ENCODE results near the gene AOAH. TPM values are rescaled to one million over a fixed set of nuclear protein-coding genes. Genes with fewer than 3 reads are reported as not detected.
"Not testable (repeated sequence)": the region's sequence is repeated elsewhere in the genome, so short reads cannot be mapped to it uniquely, and the experiment has no call there.

The AOAH gene
- total RNA-seq, 1 experiment from 2014 or later = not detected

DNA sequence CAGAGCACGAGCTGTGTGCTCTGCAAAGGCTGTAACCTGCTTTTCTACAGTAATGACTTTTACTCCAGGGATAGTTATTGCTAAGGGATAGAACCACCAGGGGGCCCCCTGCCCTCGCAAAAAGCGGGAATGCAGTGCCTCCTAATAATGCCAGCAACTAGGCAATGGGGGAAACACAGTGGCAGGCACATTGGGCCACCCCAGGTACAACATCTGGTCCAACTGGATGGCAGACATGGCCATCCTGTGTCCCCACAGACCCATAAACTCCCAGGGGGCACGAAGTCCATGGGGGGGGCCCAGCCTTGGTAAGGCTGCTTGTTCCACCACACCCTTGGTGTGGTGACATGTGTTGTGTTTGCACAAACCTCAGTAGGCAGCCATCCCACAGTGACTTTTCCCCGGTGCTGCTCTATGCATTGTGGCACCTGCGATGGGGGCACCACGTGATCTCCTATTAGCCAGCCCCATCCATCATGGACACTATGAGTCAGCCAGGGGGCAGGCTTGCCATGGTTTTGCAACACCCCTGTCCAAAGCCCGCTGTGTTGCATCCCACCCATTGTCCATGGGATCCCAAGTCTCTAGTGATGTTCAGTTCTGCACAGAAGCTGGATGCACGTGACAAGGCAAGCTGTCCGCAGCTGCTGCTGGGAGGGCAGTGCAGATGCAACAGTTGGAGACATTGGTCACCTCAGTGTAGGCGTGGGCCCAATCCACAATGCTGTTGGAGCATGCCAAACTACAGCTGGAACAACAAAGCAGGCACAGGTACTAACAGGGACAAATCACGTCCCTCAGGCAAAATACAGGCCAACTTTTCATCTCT, 250.6 kb downstream of the AOAH start:
- DNase-seq (ENCODE audit: low spot score) = peak; percentile 66

GRCh38 chr7:36472141-36472729, 252.1 kb downstream of the AOAH start:
- DNase-seq (ENCODE audit: low spot score) = no peak

GRCh38 chr7:36469236-36469635, 255.1 kb downstream of the AOAH start:
- DNase-seq (ENCODE audit: low spot score) = no peak

GRCh38 chr7:36468370-36469101, 255.8 kb downstream of the AOAH start:
- DNase-seq (ENCODE audit: low spot score) = no peak

DNA sequence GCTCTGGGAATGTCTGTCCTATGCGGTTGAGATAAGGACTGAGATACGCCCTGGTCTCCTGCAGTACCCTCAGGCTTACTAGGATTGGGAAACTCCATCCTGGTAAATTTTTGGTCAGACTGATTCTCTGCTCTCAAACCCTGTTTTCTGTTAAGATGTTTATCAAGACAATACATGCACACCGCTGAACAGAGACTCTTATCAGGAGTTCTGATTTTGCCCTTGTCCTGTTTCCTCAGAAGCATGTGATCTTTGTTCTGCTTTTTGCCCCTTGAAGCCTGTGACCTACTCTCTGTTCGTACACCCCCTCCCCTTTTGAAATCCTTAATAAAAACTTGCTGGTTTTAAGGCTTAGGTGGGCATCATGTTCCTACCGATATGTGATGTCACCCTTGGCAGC, 258.3 kb downstream of the AOAH start:
- not testable (repeated sequence) for DNase-seq (ENCODE audit: low spot score)

DNA sequence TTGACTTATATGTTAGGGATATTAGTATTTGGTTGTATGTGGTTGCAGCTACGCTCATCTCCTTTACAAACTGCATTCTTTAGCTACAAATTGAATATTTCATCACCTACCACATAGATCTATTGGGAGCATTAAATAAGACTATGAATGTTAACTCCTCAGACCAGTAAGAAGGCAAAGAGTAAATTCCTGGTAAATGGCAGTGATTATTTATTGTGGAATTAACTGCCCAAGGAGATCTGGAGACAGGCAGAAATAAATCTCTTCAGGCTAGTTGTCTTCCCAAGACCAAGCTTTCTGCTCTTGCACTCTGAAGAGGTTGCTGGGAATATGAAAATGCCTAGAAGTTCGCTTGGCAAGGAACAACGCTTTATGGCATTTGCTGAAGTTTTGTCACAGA, 260.0 kb downstream of the AOAH start:
- DNase-seq (ENCODE audit: low spot score) = no peak

Measured in HT-29 (cell line).